Heart left ventricle (tissue), 16 donors: Measurements from ENCODE around the gene GEN1. TPM values are rescaled to one million over a fixed set of nuclear protein-coding genes. Genes with fewer than 3 reads are reported as not detected.

Experiments
- ATAC-seq, 4 donors: fragments of 200-7000 bp; cut with Tn5 transposase; one replicate each; pipeline ENCODE4 v1.9.1; 2020 to 2022; ENCODE audit warnings: moderate library complexity in 4 of 4, mild to moderate bottlenecking in 3 of 4, moderate number of reproducible peaks in 1 of 4
- DNase-seq, 5 donors: peaks; one replicate each; pipeline ENCODE4 v3.0.0-alpha.2; 2020
- H3K27ac ChIP-seq, 12 donors: fragments of 200-600 bp; sonication (generic) in 4 of 12; one replicate each; pipeline versions ENCODE4 v1.5.0 to v1.8.0; 2016 to 2022; ENCODE audit warnings: mild to moderate bottlenecking in 2 of 12
- H3K27me3 ChIP-seq, 9 donors: fragments of 200-600 bp; sonication (generic) in 2 of 9; one replicate each; pipeline versions ENCODE4 v1.5.1 to v1.8.0; 2016 to 2022; ENCODE audit warnings: mild to moderate bottlenecking in 3 of 9
- H3K36me3 ChIP-seq, 9 donors: fragments of 200-600 bp; sonication (generic) in 2 of 9; one replicate each; pipeline versions ENCODE4 v1.5.0 to v1.8.0; 2018 to 2022; ENCODE audit warnings: mild to moderate bottlenecking in 2 of 9
- H3K4me1 ChIP-seq, 12 donors: fragments of 200-600 bp; sonication (generic) in 4 of 12; one replicate each; pipeline versions ENCODE4 v1.5.0 to v1.8.0; 2016 to 2022; ENCODE audit warnings: mild to moderate bottlenecking in 3 of 12
- H3K4me3 ChIP-seq, 12 donors: fragments of 200-600 bp; sonication (generic) in 4 of 12; one replicate each; pipeline versions ENCODE4 v1.5.0 to v1.8.0; 2017 to 2022; ENCODE audit warnings: mild to moderate bottlenecking in 9 of 12, moderate library complexity in 4 of 12
- H3K9me3 ChIP-seq, 12 donors: fragments of 200-600 bp; sonication (generic) in 4 of 12; one replicate each; pipeline versions ENCODE4 v1.5.0 to v1.8.0; 2016 to 2022; ENCODE audit warnings: mild to moderate bottlenecking in 1 of 12
- CTCF ChIP-seq, 12 donors: fragments of 200-600 bp; sonication (generic) in 4 of 12; IDR thresholded peaks; one replicate each; pipeline versions ENCODE4 v1.5.0 to v1.8.0; 2018 to 2022; ENCODE audit warnings: antibody characterized with exemption in 12 of 12, mild to moderate bottlenecking in 5 of 12
- POLR2A ChIP-seq, 2 donors: fragments of 450-650 bp; IDR thresholded peaks; one replicate each; pipeline ENCODE4 v1.6.1; 2017; ENCODE audit warnings: antibody characterized with exemption in 2 of 2, mild to moderate bottlenecking in 2 of 2, moderate library complexity in 2 of 2
- WGBS, 4 donors: extraction: QIAGEN DNeasy Blood & Tissue Kit in 2 of 4; methylation state at CpG; one replicate each; pipeline versions ENCODE4 v1.1.5 to v1.1.7; 2013 to 2018; 5-methylcytosine and 5-hydroxymethylcytosine counted together
- intact Hi-C, 10 donors: fragments of 100-400 bp; cut with DNase I; formaldehyde crosslinking; loops; one replicate each; pipeline versions ENCODE4 v1.11.1 to v1.14.2; 2022
- polyA plus RNA-seq, 2 donors: library from polyadenylated mRNA; stranded (reverse); fragments of 200-250 nt; gene quantifications; one replicate each; pipeline ENCODE4 v1.2.3, GENCODE V29; 2013
- total RNA-seq, 9 donors: library from RNA; depleted of rRNA in 2 of 9; stranded (reverse); fragments of >200 nt in 2 of 9; fragmentation: NEBNext Ultra II Directional in 3 of 9; extraction: Animal tissue kit (Norgen Biotek cat#: 25700) in 3 of 9; gene quantifications; one replicate each; pipeline versions ENCODE4 v1.1.0 to v1.2.4, GENCODE V29; 2016 to 2023
- donor health status: ischemic (EF 13 %, LVEDD 7.1; RV severe dilation, severe dysfunction).
- donor health status: healthy with polysubstance abuse.
- donor health status: DM: no; HTN: yes; CAD: no.
- donor health status: DM: no; HTN: no; CAD: no.
- donor health status: ischemic (EF 25% LVEDD 6.9; RV normal size, moderate dysfunction).
- donor health status: ischemic (EF 25% LVEDD 5.7; RV mildly dilated, moderate dysfunction).
- donor health status: healthy.
- donor health status: DM: yes; HTN: yes; CAD: no.
- donor health status: ischemic (EF 35%, LVEDD 5.7; RV mildly dilated, moderate dysfunction).
- donor health status: nonischemic (EF 11% LVEDD 7.7; RV severe dilation, severe dysfunction).
- donor health status: DM: yes; HTN: yes; CAD: no.
- donor health status: PGD.
- donor health status: ischemic (EF 29% LVEDD 5.4; RV normal size, mild dysfunction).
- donor health status: nonischemic (EF 23%, LVEDD 6.1; RV moderate dilation, normal function).

Gene GEN1
- total and polyA plus RNA-seq, 11 donors = 1.0 to 8.8 (median 3.0) TPM

GRCh38 chr2:17804358-17804757 lies 50.4 kb downstream of the GEN1 start:
- Histone ChIP-seq H3K4me1 (peaks cover 0 to 18% (median 10%) of the 10 kb centered on the region in 12 donors), H3K36me3 (no peaks in the 10 kb centered on the region), H3K27ac (peak overlapping the region in 1 of 12 donors; percentile 33), H3K9me3 (no peaks in the 10 kb centered on the region), H3K27me3 (no peaks in the 10 kb centered on the region), H3K4me3 (no peak overlapping the region)
- WGBS, 4 donors = 52 to 63% (median 60%) methylated on average over 3 of the region's 3 CpGs
- intact Hi-C loops = no loop called here
- no peak for DNase-seq
- ATAC-seq = no peak
- TF ChIP-seq POLR2A (IDR thresholded peaks at IDR 0.05) = no peak
- no peak for TF ChIP-seq CTCF (IDR thresholded peaks at IDR 0.05)

GRCh38 chr2:17805166-17805565 lies 51.2 kb downstream of the GEN1 start:
- no peak for DNase-seq
- peak in 2 of 4 donors; percentile 53 to 66 for ATAC-seq
- H3K27ac ChIP-seq = peak overlapping the region in 1 of 12 donors; percentile 33

GRCh38 chr2:17805717-17806363 lies 51.9 kb downstream of the GEN1 start:
- no peaks in the 10 kb centered on the region for H3K36me3 ChIP-seq
- no peaks in the 10 kb centered on the region for H3K27me3 ChIP-seq
- intact Hi-C loops = no loop called here
- peaks cover 0 to 18% (median 0%) of the 10 kb centered on the region in 12 donors for H3K4me1 ChIP-seq
- no peaks in the 10 kb centered on the region for H3K9me3 ChIP-seq
- no peak overlapping the region for H3K4me3 ChIP-seq
- ATAC-seq (peak in 3 of 4 donors; percentile 20 to 42 (median 38)), DNase-seq (no peak)
- 74 to 84% (median 75%) methylated on average over 8 of the region's 8 CpGs for WGBS, 4 donors
- TF ChIP-seq POLR2A (IDR thresholded peaks at IDR 0.05) (no peak), CTCF (IDR thresholded peaks at IDR 0.05) (no peak)
- H3K27ac ChIP-seq = no peak overlapping the region

More at GRCh38 chr2:17805166-17805565, 51.2 kb downstream of the GEN1 start:
- no peaks in the 10 kb centered on the region for H3K9me3 ChIP-seq
- peaks cover 0 to 18% (median 4%) of the 10 kb centered on the region in 12 donors for H3K4me1 ChIP-seq
- WGBS, 4 donors = 36 to 60% (median 52%) methylated on average over 2 of the region's 2 CpGs
- no peaks in the 10 kb centered on the region for H3K36me3 ChIP-seq
- TF ChIP-seq POLR2A (IDR thresholded peaks at IDR 0.05) (no peak), CTCF (IDR thresholded peaks at IDR 0.05) (no peak)
- H3K4me3 ChIP-seq = no peak overlapping the region
- no peaks in the 10 kb centered on the region for H3K27me3 ChIP-seq
- intact Hi-C loops = no loop called here

- 57 to 71% (median 63%) methylated on average over 5 of the region's 5 CpGs for WGBS, 4 donors
These were observed 59.2 kb downstream of the GEN1 start for GRCh38 chr2:17813010-17813741.

More at GRCh38 chr2:17813010-17813741, 59.2 kb downstream of the GEN1 start:
- H3K9me3 ChIP-seq = no peaks in the 10 kb centered on the region
- no peaks in the 10 kb centered on the region for H3K36me3 ChIP-seq
- TF ChIP-seq CTCF (IDR thresholded peaks at IDR 0.05) = no peak
- TF ChIP-seq POLR2A (IDR thresholded peaks at IDR 0.05) = no peak
- no peaks in the 10 kb centered on the region for H3K27me3 ChIP-seq
- peak in 3 of 4 donors; percentile 65 to 85 (median 74) for ATAC-seq
- no peak for DNase-seq
- peaks cover 0 to 24% (median 7%) of the 10 kb centered on the region in 12 donors for H3K4me1 ChIP-seq
- peak overlapping the region in 3 of 12 donors; percentile 3 to 23 (median 9) for H3K4me3 ChIP-seq
- intact Hi-C loops = no loop called here
- H3K27ac ChIP-seq = peak overlapping the region in 11 of 12 donors; percentile 37 to 86 (median 65)
